ENCODE results near the gene SCLY. TPM values are rescaled to one million over a fixed set of nuclear protein-coding genes. Genes with fewer than 3 reads are reported as not detected.

The SCLY gene
- total RNA-seq, 1 experiment from 2014 or later = 28.7 TPM

GRCh38 chr2:238013806-238014205 lies 47.0 kb upstream of the SCLY start:
- BruUV-seq (replicated peaks) = no TSS peak
- Histone ChIP-seq H3K36me3 (ENCODE audit: control insufficient read depth in 1 of 2, insufficient read depth in 2 of 2, low read length in 2 of 2) (no peaks in the 10 kb centered on the region), H3K79me2 (ENCODE audit: insufficient read depth, low read length) (peaks cover 4% of the 10 kb centered on the region; the same call in 1 of the 2 replicates), H3K27ac (ENCODE audit: low read depth, low read length) (no peak overlapping the region), H3K9ac (ENCODE audit: low read length) (no peak overlapping the region), H3K9me3 (ENCODE audit: control insufficient read depth in 1 of 2, insufficient read depth in 1 of 2, low read depth in 1 of 2, low read length in 2 of 2) (no peaks in the 10 kb centered on the region), H3K4me1 (ENCODE audit: control insufficient read depth in 1 of 2, insufficient read depth in 2 of 2, low read length in 2 of 2) (no peaks in the 10 kb centered on the region), H3K27me3 (ENCODE audit: insufficient read depth, low read length) (no peaks in the 10 kb centered on the region), H3K4me3 (replicated peaks in 1 of 2; ENCODE audit: low read depth in 1 of 2, low read length in 2 of 2) (no peak overlapping the region), H2AFZ (ENCODE audit: low read depth, low read length, poor library complexity, severe bottlenecking) (no peak overlapping the region), H3K9me2 (ENCODE audit: insufficient read depth) (no peaks in the 10 kb centered on the region), H4K20me1 (ENCODE audit: insufficient read depth) (no peaks in the 10 kb centered on the region), H3K4me2 (ENCODE audit: low read length) (no peak overlapping the region)
- ChIA-PET RAD21 (ENCODE audit: low non-redundant PET in 1 of 2, low total read pairs in 2 of 2, uncharacterized antibody in 2 of 2, unreplicated experiment in 2 of 2) (no interaction called here), POLR2A (no interaction called here), CTCF (no interaction called here)
- TF ChIP-seq RAD21 (IDR thresholded peaks at IDR 0.05; ENCODE audit: low read depth) (no peak), SRF (IDR thresholded peaks at IDR 0.05; ENCODE audit: low read depth) (no peak), EZH2phosphoT487 (IDR thresholded peaks at IDR 0.05; ENCODE audit: borderline replicate concordance) (no peak), CBX3 (IDR thresholded peaks at IDR 0.05; ENCODE audit: low read depth) (no peak), REST (IDR thresholded peaks at IDR 0.05; ENCODE audit: low read depth) (no peak), ATF3 (IDR thresholded peaks at IDR 0.05) (no peak), SP1 (IDR thresholded peaks at IDR 0.05; ENCODE audit: low read depth) (no peak)
- ATAC-seq (no peak), DNase-seq (ENCODE audit: low read depth, low spot score) (no peak)
- intact Hi-C loops (cut with micrococcal nuclease) = no loop called here
